HepG2 (cell line): ENCODE measurements around the gene PLCXD1. TPM values are rescaled to one million over a fixed set of nuclear protein-coding genes. Genes with fewer than 3 reads are reported as not detected.

Experiments
- ATAC-seq: fragments of 200-7000 bp; cut with Tn5 transposase; 3 replicates; pipeline ENCODE4 v1.9.1; 2020; ENCODE audit warnings: mild to moderate bottlenecking, moderate library complexity
- BruUV-seq: library from RNA; stranded (reverse); fragments of 400-500 nt; replicated peaks from 2 replicates; lab custom pipeline; 2021; lab: Mats Ljungman, UMichigan
- CTCF ChIA-PET: fragments of 300-600 bp; formaldehyde crosslinking; extraction: SDS; loops from one replicate; lab custom pipeline; 2021; ENCODE audit warnings: low total read pairs, inconsistent platforms, low intra/inter-chr PET ratio; lab: Yijun Ruan, JAX
- POLR2A ChIA-PET: fragments of 350-600 bp; sonication (Branson Sonifier 250); formaldehyde crosslinking; loops from one replicate; lab custom pipeline; 2020; ENCODE audit warnings: antibody characterized with exemption, inconsistent platforms; lab: Yijun Ruan, JAX
- DNase-seq: peaks from one replicate; pipeline ENCODE4 v3.0.0-alpha.2; 2015; ENCODE audit warnings: low spot score
- FAIRE-seq: peaks from 3 replicates; lab custom pipeline; 2011; peaks lifted over from hg19 to GRCh38; lab: Jason Lieb, UNC
- H2AFZ ChIP-seq: one replicate; pipeline ENCODE4 v1.6.1; 2011; ENCODE audit warnings: low read length, inconsistent platforms
- H3K27ac ChIP-seq: fragments of 300-600 bp; 3 replicates; pipeline ENCODE4 v1.8.0; 2011; ENCODE audit warnings: mixed run types, mild to moderate bottlenecking, mixed read lengths, low read length, inconsistent platforms; ENCODE audit not compliant: insufficient read depth; ENCODE audit errors: extremely low read length
- H3K27me3 ChIP-seq, 2 experiments: fragments of 200-600 bp in 1 of 2; 2 replicates in 1 of 2; 3 replicates in 1 of 2; pipeline versions ENCODE4 v1.6.0 to v1.8.0; 2011; ENCODE audit warnings: low read length in 2 of 2, mild to moderate bottlenecking in 2 of 2, moderate library complexity in 2 of 2, inconsistent platforms in 1 of 2; ENCODE audit not compliant: insufficient read depth in 2 of 2, control insufficient read depth in 1 of 2
- H3K36me3 ChIP-seq, 2 experiments: fragments of 200-600 bp in 1 of 2; replicated peaks in 1 of 2; 2 replicates in 1 of 2; 3 replicates in 1 of 2; pipeline versions ENCODE4 v1.5.1 to v1.8.0; 2011; ENCODE audit warnings: low read length in 2 of 2, inconsistent platforms in 1 of 2; ENCODE audit not compliant: insufficient read depth in 2 of 2, control insufficient read depth in 1 of 2
- H3K4me1 ChIP-seq: 2 replicates; pipeline ENCODE4 v1.5.1; 2012; ENCODE audit warnings: low read length, inconsistent platforms; ENCODE audit not compliant: insufficient read depth
- H3K4me2 ChIP-seq: 2 replicates; pipeline ENCODE4 v1.6.0; 2011; ENCODE audit warnings: low read depth, low read length, inconsistent platforms
- H3K4me3 ChIP-seq, 3 experiments: fragments of 200-600 bp in 1 of 3; sonication (generic), shearing (Covaris generic) in 1 of 3; replicated peaks in 1 of 3; 2 replicates each; pipeline ENCODE4 v1.5.1; 2011 to 2016; ENCODE audit warnings: low read length in 3 of 3, inconsistent platforms in 2 of 3, low read depth in 2 of 3, mild to moderate bottlenecking in 2 of 3, control low read depth in 1 of 3, mixed read lengths in 1 of 3; ENCODE audit not compliant: insufficient read depth in 1 of 3
- H3K79me2 ChIP-seq: one replicate; pipeline ENCODE4 v1.6.1; 2011; ENCODE audit warnings: low read length, inconsistent platforms; ENCODE audit not compliant: insufficient read depth
- H3K9ac ChIP-seq: 2 replicates; pipeline ENCODE4 v1.6.0; 2011; ENCODE audit warnings: mild to moderate bottlenecking, low read depth, low read length, inconsistent platforms; ENCODE audit not compliant: insufficient read depth
- H3K9me3 ChIP-seq: 2 replicates; pipeline ENCODE4 v1.5.1; 2012; ENCODE audit warnings: mild to moderate bottlenecking, low read length
- H4K20me1 ChIP-seq: 2 replicates; pipeline ENCODE4 v1.6.0; 2011; ENCODE audit warnings: inconsistent platforms, mild to moderate bottlenecking, low read length, moderate library complexity; ENCODE audit not compliant: insufficient read depth
- AGO1 ChIP-seq: fragments of 200-400 bp; formaldehyde crosslinking; IDR thresholded peaks from 2 replicates; pipeline ENCODE4 v1.6.1; 2017; ENCODE audit warnings: mild to moderate bottlenecking, low read depth, low read length, moderate library complexity; ENCODE audit not compliant: poor library complexity, severe bottlenecking
- KAT8 ChIP-seq: IDR thresholded peaks from 2 replicates; pipeline ENCODE4 v1.6.1; 2016; ENCODE audit warnings: missing genetic modification reagents, missing compliant biosample characterization
- MAFK ChIP-seq, 2 experiments: IDR thresholded peaks in 1 of 2; conservative IDR thresholded peaks in 1 of 2; 2 replicates each; pipeline ENCODE4 v1.6.1; 2011; ENCODE audit warnings: improper control_type of control experiment in 2 of 2, low read length in 2 of 2
- NFIB ChIP-seq: sonication (generic); formaldehyde crosslinking; IDR thresholded peaks from 2 replicates; pipeline ENCODE4 v1.9.0; 2021; ENCODE audit warnings: missing genetic modification reagents, mild to moderate bottlenecking, borderline replicate concordance
- RBFOX2 ChIP-seq: fragments of 200-400 bp; formaldehyde crosslinking; IDR thresholded peaks from 2 replicates; pipeline ENCODE4 v1.6.1; 2017; ENCODE audit warnings: low read depth, mild to moderate bottlenecking, low read length
- SRSF9 ChIP-seq: fragments of 200-400 bp; formaldehyde crosslinking; IDR thresholded peaks from 2 replicates; pipeline ENCODE4 v1.6.1; 2018; ENCODE audit warnings: borderline replicate concordance, mild to moderate bottlenecking, low read depth, low read length; ENCODE audit not compliant: insufficient read depth, poor library complexity, severe bottlenecking
- TEAD3 ChIP-seq: optimal IDR thresholded peaks from 2 replicates; pipeline ENCODE3; 2016; ENCODE audit warnings: borderline replicate concordance
- THAP7 ChIP-seq: sonication (generic); formaldehyde crosslinking; IDR thresholded peaks from 2 replicates; pipeline ENCODE4 v1.8.1; 2023; ENCODE audit warnings: mild to moderate bottlenecking, missing genetic modification reagents
- THYN1 ChIP-seq: sonication (generic); formaldehyde crosslinking; IDR thresholded peaks from 2 replicates; pipeline ENCODE4 v1.8.1; 2023; ENCODE audit warnings: low read depth, mild to moderate bottlenecking, moderate library complexity, missing genetic modification reagents, borderline replicate concordance
- ZC3H13 ChIP-seq: sonication (generic); formaldehyde crosslinking; IDR thresholded peaks from 2 replicates; pipeline ENCODE4 v1.8.1; 2023; ENCODE audit warnings: mild to moderate bottlenecking, missing genetic modification reagents, moderate library complexity
- ZZZ3 ChIP-seq: sonication (generic); formaldehyde crosslinking; IDR thresholded peaks from 2 replicates; pipeline ENCODE4 v1.4.0; 2020; ENCODE audit warnings: missing genetic modification reagents, mild to moderate bottlenecking, borderline replicate concordance
- WGBS: methylation state at CpG from one replicate; pipeline ENCODE4 v1.1.6; 2017; ENCODE audit warnings: low lambda C conversion rate; 5-methylcytosine and 5-hydroxymethylcytosine counted together
- in situ Hi-C: cut with HindIII; loops from 2 replicates; pipeline ENCODE4 v1.10.0; 2017; ENCODE audit warnings: low pct_unique_long_range_greater_than_20kb; ENCODE audit not compliant: extremely low pct_ligation_motif_present
- intact Hi-C: fragments of 100-400 bp; cut with micrococcal nuclease; formaldehyde crosslinking; loops from one replicate; pipeline ENCODE4 v1.10.0; 2022; ENCODE audit not compliant: unreplicated experiment
- polyA plus RNA-seq, 8 experiments: library from polyadenylated mRNA; depleted of rRNA in 3 of 8; stranded (reverse) in 7 of 8; unstranded in 1 of 8; fragments of >200 nt; fragmentation: Illumina TruSeq in 4 of 8; extraction: Trizol in 4 of 8; gene quantifications; 2 replicates each; pipeline versions ENCODE4 v1.2.1 to v1.2.3, GENCODE V29; 2011 to 2016; ENCODE audit warnings: low read depth in 4 of 8, missing spikeins in 1 of 8, mixed read lengths in 1 of 8; ENCODE audit not compliant: insufficient read depth in 1 of 8
- total RNA-seq, 5 experiments: library from RNA; depleted of rRNA; stranded (reverse); fragments of >200 nt; fragmentation: Illumina TruSeq; extraction: Trizol; gene quantifications; 2 replicates each; pipeline ENCODE4 v1.2.3, GENCODE V29; 2016; ENCODE audit warnings: low read depth in 1 of 5
- TF ChIP-seq, protein P1 (sequence below): sonication (generic); formaldehyde crosslinking; IDR thresholded peaks from 2 replicates; pipeline ENCODE4 v1.8.0; 2022; ENCODE audit warnings: mild to moderate bottlenecking, missing genetic modification reagents, moderate library complexity
- TF ChIP-seq, protein P2 (sequence below): sonication (generic); formaldehyde crosslinking; IDR thresholded peaks from 2 replicates; pipeline ENCODE4 v1.4.0; 2020; ENCODE audit warnings: missing genetic modification reagents

PLCXD1 gene
- total and polyA plus RNA-seq, 2 of the 13 experiments (the other 11 are each of a cell fraction or from before 2014, with no cell fraction given) = 87.7 to 153 TPM

- H2AFZ ChIP-seq = no peak overlapping the region
- no peak for TF ChIP-seq KAT8 (CRISPR knock-in tag)
- no peak for TF ChIP-seq THYN1 (CRISPR knock-in tag)
- TF ChIP-seq ZZZ3 = no peak
- no peak for TF ChIP-seq TEAD3 (CRISPR knock-in tag)
- peak; percentile 69 for TF ChIP-seq RBFOX2
- TF ChIP-seq SRSF9 = no peak
- H3K4me2 ChIP-seq = no peak overlapping the region
- BruUV-seq = no TSS peak
- H3K27me3 ChIP-seq = no peaks in the 10 kb centered on the region
- CTCF ChIA-PET = no interaction called here
- no peak overlapping the region for H3K4me3 ChIP-seq
- H3K79me2 ChIP-seq = peaks cover 6% of the 10 kb centered on the region
- no peak for FAIRE-seq
- peaks cover 6% of the 10 kb centered on the region; the same call in 1 of the 2 replicates for H4K20me1 ChIP-seq
- H3K27ac ChIP-seq = no peak overlapping the region
- no peak for ATAC-seq
- H3K4me1 ChIP-seq = no peaks in the 10 kb centered on the region
- in situ Hi-C loops (no loop called here), intact Hi-C loops (no loop called here)
- POLR2A ChIA-PET = no interaction called here
- no peak for DNase-seq
- WGBS = 97% methylated on average over 33 of the region's 34 CpGs
- peaks cover 16 to 54% of the 10 kb centered on the region in 2 experiments; a peak in 4 of 5 replicates for H3K36me3 ChIP-seq
- no peak overlapping the region for H3K9ac ChIP-seq
- H3K9me3 ChIP-seq = no peaks in the 10 kb centered on the region
Observed at GRCh38 chrX:314049-314448, 32.9 kb downstream of the PLCXD1 start.

- Histone ChIP-seq H3K79me2 (peaks cover 7% of the 10 kb centered on the region), H3K4me1 (no peaks in the 10 kb centered on the region; the same call in 1 of the 2 replicates), H3K27ac (no peak overlapping the region), H3K9ac (no peak overlapping the region), H3K27me3 (no peaks in the 10 kb centered on the region), H4K20me1 (peaks cover 6% of the 10 kb centered on the region; the same call in 1 of the 2 replicates), H3K4me2 (no peak overlapping the region), H3K4me3 (no peak overlapping the region), H3K9me3 (no peaks in the 10 kb centered on the region), H2AFZ (no peak overlapping the region), H3K36me3 (peaks cover 16 to 52% of the 10 kb centered on the region in 2 experiments; a peak in 4 of 5 replicates)
- TF ChIP-seq, protein P1, sequence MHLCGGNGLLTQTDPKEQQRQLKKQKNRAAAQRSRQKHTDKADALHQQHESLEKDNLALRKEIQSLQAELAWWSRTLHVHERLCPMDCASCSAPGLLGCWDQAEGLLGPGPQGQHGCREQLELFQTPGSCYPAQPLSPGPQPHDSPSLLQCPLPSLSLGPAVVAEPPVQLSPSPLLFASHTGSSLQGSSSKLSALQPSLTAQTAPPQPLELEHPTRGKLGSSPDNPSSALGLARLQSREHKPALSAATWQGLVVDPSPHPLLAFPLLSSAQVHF = no peak
- TF ChIP-seq MAFK (conservative IDR thresholded peaks at IDR 0.05 in 1 of 2, IDR thresholded peaks at IDR 0.05 in 1 of 2; ENCODE audit: low read length in 2 of 2) (no peak), RBFOX2 (peak; percentile 25; the same call in 1 of the 2 replicates), AGO1 (peak; percentile 40), ZC3H13 (CRISPR knock-in tag) (peak; percentile 31; the same call in 1 of the 2 replicates), NFIB (CRISPR knock-in tag) (no peak), THAP7 (CRISPR knock-in tag) (no peak)
- TF ChIP-seq, protein P2, sequence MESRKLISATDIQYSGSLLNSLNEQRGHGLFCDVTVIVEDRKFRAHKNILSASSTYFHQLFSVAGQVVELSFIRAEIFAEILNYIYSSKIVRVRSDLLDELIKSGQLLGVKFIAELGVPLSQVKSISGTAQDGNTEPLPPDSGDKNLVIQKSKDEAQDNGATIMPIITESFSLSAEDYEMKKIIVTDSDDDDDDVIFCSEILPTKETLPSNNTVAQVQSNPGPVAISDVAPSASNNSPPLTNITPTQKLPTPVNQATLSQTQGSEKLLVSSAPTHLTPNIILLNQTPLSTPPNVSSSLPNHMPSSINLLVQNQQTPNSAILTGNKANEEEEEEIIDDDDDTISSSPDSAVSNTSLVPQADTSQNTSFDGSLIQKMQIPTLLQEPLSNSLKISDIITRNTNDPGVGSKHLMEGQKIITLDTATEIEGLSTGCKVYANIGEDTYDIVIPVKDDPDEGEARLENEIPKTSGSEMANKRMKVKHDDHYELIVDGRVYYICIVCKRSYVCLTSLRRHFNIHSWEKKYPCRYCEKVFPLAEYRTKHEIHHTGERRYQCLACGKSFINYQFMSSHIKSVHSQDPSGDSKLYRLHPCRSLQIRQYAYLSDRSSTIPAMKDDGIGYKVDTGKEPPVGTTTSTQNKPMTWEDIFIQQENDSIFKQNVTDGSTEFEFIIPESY (CRISPR knock-in tag) = peak; percentile 59; the same call in 1 of the 2 replicates
- ATAC-seq (no peak), DNase-seq (no peak), FAIRE-seq (no peak)
- intact Hi-C loops (loop anchor here (5.0 kb wide), 1 partner anchor 38 kb away; no protein-coding TSS in a partner anchor), in situ Hi-C loops (loop anchor here (5.0 kb wide), 1 partner anchor 38 kb away; no protein-coding TSS in a partner anchor)
- BruUV-seq = no TSS peak
- CTCF ChIA-PET = no interaction called here
- POLR2A ChIA-PET = no interaction called here
- 92% methylated on average over 33 of the region's 51 CpGs for WGBS
Observed at GRCh38 chrX:314781-315595, 33.8 kb downstream of the PLCXD1 start.
